Peyer's patch (tissue), 4 donors: ENCODE results near the gene BDKRB2.

Source experiments
- CTCF ChIP-seq, 6 experiments: fragments of 450-650 bp in 4 of 6; fragments of 200-600 bp in 2 of 6; sonication (generic) in 1 of 6; IDR thresholded peaks; one replicate each; pipeline ENCODE4 v1.5.1; 2017 to 2019; ENCODE audit warnings: antibody characterized with exemption in 6 of 6, mild to moderate bottlenecking in 3 of 6, moderate library complexity in 1 of 6
- POLR2A ChIP-seq, 2 donors: fragments of 450-650 bp; IDR thresholded peaks; one replicate each; pipeline ENCODE4 v1.5.1; 2017; ENCODE audit warnings: antibody characterized with exemption in 2 of 2, mild to moderate bottlenecking in 2 of 2, moderate library complexity in 2 of 2

DNA sequence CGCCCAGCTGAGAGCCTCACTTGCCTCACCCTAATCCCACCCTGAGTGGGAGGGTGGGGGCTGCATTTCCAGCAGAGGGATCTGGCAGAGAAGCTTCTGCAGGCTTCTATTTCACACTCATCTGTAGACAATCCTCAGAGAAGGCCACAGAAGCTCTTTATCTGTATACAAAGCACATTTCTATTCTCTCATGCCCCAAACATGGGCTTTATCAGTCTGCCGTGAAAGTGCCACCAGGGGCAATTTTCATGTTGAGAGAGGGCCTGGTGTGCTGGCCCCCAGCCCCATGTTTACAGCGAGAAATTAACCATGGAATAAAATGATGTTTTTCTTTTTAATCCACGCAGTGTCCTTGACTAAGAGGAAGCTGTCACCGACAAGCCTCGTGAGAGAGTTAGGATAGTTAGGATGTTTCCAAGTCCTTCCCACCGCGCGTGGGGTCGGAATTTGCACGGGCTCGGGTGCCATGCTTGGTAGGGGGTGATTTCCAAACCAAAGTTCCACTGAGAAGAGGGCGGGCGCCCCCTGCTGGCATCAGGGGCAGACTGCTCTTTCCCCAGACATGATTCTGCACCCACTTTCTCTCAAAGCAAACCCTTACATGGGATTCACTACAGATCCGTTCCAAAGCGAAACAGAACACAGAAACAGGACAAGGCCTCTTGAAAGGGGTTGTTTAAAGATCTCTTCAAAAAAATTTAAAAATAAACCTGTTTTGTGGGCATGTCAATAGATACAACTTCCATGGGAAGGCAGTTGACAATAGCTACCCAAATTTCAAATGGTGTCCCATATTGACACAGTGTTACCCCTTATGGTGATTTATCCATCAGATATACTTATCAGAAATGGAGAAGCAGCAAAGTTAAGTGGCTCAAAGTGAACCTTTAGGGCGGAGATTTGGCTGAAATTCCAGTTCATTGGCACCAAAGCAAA, 70.8 kb downstream of the BDKRB2 start:
- TF ChIP-seq CTCF (IDR thresholded peaks at IDR 0.05) (peak; percentile 47 to 91 (median 81)), POLR2A (IDR thresholded peaks at IDR 0.05) (no peak)
